Karpas-422 (cell line): ENCODE measurements around the gene ABCC2. TPM values are rescaled to one million over a fixed set of nuclear protein-coding genes. Genes with fewer than 3 reads are reported as not detected.

ENCODE experiments used
- total RNA-seq: library from RNA; depleted of rRNA; stranded (reverse); fragments of >200 nt; shearing (Covaris generic); gene quantifications from 2 replicates; pipeline ENCODE4 v1.2.3, GENCODE V29; 2014; ENCODE audit warnings: low replicate concordance; rRNA removed

Gene ABCC2
- total RNA-seq, 1 experiment from 2014 or later = 0.07 TPM

Other genes starting within 250 kb of the ABCC2 start
- gene NKX2-3, start 249.7 kb upstream of the ABCC2 start, total RNA-seq = not detected in 2 replicates
- 32.9 and 36.4 TPM in 2 replicates for gene SLC25A28, start 162.2 kb upstream of the ABCC2 start, total RNA-seq
- 4.9 TPM in 2 replicates for gene ENTPD7, start 123.1 kb upstream of the ABCC2 start, total RNA-seq
- gene COX15, start 50.5 kb upstream of the ABCC2 start, total RNA-seq = 45.6 and 53.3 TPM in 2 replicates
- 20.1 and 22.9 TPM in 2 replicates for gene CUTC, start 50.4 kb upstream of the ABCC2 start, total RNA-seq
- 13.8 and 16.2 TPM in 2 replicates for gene DNMBP, start 227.3 kb downstream of the ABCC2 start, total RNA-seq